Measurements from ENCODE around the gene SLC25A28. TPM values are rescaled to one million over a fixed set of nuclear protein-coding genes. Genes with fewer than 3 reads are reported as not detected.

Gene SLC25A28
- total RNA-seq, 1 donor from 2014 or later: 12.4 TPM

DNA sequence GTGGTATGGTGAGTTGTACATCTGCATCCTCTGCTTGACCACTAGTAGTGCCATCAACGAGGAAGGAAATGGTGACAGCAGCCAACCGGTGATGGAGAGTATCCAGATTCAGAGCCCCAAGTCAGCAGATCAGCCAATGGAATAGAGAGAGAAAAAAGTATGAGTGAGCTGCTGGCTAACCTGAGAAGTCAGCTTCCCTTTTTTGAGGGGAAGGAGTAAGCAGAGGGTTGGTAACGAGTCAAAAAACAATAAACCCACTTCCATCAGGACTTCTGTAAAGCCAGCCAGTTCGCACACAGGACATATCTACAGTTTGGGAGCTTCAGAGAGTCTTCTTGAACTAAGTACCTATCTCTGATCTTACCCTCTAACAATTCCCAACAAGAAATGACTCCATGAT is 8.9 kb downstream of the SLC25A28 start:
- TF ChIP-seq EZH2 (IDR thresholded peaks at IDR 0.05) (no peak), EZH2phosphoT487 (IDR thresholded peaks at IDR 0.05) (no peak)
- TF ChIP-seq, protein P1, sequence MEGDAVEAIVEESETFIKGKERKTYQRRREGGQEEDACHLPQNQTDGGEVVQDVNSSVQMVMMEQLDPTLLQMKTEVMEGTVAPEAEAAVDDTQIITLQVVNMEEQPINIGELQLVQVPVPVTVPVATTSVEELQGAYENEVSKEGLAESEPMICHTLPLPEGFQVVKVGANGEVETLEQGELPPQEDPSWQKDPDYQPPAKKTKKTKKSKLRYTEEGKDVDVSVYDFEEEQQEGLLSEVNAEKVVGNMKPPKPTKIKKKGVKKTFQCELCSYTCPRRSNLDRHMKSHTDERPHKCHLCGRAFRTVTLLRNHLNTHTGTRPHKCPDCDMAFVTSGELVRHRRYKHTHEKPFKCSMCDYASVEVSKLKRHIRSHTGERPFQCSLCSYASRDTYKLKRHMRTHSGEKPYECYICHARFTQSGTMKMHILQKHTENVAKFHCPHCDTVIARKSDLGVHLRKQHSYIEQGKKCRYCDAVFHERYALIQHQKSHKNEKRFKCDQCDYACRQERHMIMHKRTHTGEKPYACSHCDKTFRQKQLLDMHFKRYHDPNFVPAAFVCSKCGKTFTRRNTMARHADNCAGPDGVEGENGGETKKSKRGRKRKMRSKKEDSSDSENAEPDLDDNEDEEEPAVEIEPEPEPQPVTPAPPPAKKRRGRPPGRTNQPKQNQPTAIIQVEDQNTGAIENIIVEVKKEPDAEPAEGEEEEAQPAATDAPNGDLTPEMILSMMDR (IDR thresholded peaks at IDR 0.05): no peak
- DNase-seq (ENCODE audit: low spot score): no peak
- Histone ChIP-seq H4K20me1 (ENCODE audit: low read depth) (peaks cover 3% of the 10 kb centered on the region), H3K27ac (no peak overlapping the region), H3K36me3 (no peaks in the 10 kb centered on the region), H3K27me3 (no peaks in the 10 kb centered on the region), H2AFZ (replicated peaks) (no peak overlapping the region), H3K4me2 (no peak overlapping the region), H3K4me3 (no peak overlapping the region), H3K79me2 (ENCODE audit: low read depth) (peaks cover 4% of the 10 kb centered on the region), H3F3A (ENCODE audit: low read depth) (peaks cover 6% of the 10 kb centered on the region), H3K4me1 (no peaks in the 10 kb centered on the region), H3K9ac (no peak overlapping the region), H3K9me3 (ENCODE audit: low read depth) (no peaks in the 10 kb centered on the region)
- Mint-ChIP-seq H3K27ac (no peak overlapping the region), H3K4me3 (no peak overlapping the region), H3K27me3 (ENCODE audit: insufficient read depth, low read depth) (peaks cover 3% of the 10 kb centered on the region), H3K4me1 (peaks cover 13% of the 10 kb centered on the region), H3K36me3 (peaks cover 1% of the 10 kb centered on the region), H3K9me3 (no peaks in the 10 kb centered on the region)

DNA sequence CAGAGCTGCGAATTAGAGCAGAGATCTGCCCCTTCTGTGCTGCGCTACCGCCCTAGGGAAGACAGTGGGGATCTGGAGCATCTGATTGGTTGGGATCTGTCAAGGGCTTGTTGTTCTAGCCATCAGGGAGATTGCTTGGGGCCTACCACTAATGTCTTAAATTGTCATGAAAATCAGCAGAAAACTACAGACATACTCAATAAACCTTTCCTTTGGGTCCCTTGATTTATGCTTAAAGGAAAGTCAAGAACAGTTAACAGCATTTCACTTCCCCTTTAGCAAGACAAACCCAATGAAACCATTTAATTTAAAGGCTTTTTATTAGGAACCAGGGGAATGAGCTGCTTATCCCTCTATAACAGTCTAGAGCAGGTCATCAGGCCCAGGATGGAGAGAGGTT is 10.0 kb downstream of the SLC25A28 start:
- no peaks in the 10 kb centered on the region for H3K27me3 ChIP-seq
- H3K9me3 ChIP-seq (ENCODE audit: low read depth): no peaks in the 10 kb centered on the region
- no peaks in the 10 kb centered on the region for H3K79me2 ChIP-seq (ENCODE audit: low read depth)
- H3K27ac ChIP-seq: no peak overlapping the region
- H3K27ac Mint-ChIP-seq: no peak overlapping the region
- peaks cover 3% of the 10 kb centered on the region for H3K27me3 Mint-ChIP-seq (ENCODE audit: insufficient read depth, low read depth)
- H4K20me1 ChIP-seq (ENCODE audit: low read depth): no peaks in the 10 kb centered on the region
- no peak overlapping the region for H3K9ac ChIP-seq
- no peaks in the 10 kb centered on the region for H3K36me3 ChIP-seq
- no peaks in the 10 kb centered on the region for H3K9me3 Mint-ChIP-seq
- no peak overlapping the region for H3K4me2 ChIP-seq
- H3K36me3 Mint-ChIP-seq: no peaks in the 10 kb centered on the region
- peaks cover 13% of the 10 kb centered on the region for H3K4me1 Mint-ChIP-seq
- peaks cover 6% of the 10 kb centered on the region for H3F3A ChIP-seq (ENCODE audit: low read depth)
- no peak for TF ChIP-seq EZH2 (IDR thresholded peaks at IDR 0.05)
- no peak for TF ChIP-seq EZH2phosphoT487 (IDR thresholded peaks at IDR 0.05)
- TF ChIP-seq, protein P1 (IDR thresholded peaks at IDR 0.05): no peak
- no peak overlapping the region for H3K4me3 ChIP-seq
- H3K4me3 Mint-ChIP-seq: no peak overlapping the region
- H3K4me1 ChIP-seq: no peaks in the 10 kb centered on the region
- no peak for DNase-seq (ENCODE audit: low spot score)
- H2AFZ ChIP-seq (replicated peaks): no peak overlapping the region

DNA sequence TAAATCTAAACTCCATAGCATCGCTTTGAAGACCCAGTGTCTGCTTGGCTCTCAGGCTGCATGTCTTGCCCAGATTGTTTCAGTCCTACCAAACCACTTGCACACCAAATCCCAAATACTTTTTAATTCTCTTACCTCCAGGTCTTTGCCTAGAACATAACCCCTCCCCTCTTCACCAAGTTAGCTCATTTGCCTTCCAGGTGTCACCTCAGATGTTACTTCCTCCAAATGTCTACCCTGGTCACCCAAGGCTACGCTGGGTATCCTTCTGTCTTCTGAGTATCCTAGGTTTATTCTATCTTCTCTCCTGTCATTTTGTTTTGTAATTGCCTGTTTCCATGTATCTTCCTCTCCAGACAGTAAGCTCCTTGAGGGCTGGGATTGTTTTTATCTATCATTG is 11.1 kb downstream of the SLC25A28 start:
- no peak for DNase-seq (ENCODE audit: low spot score)
- Histone ChIP-seq H3K9me3 (ENCODE audit: low read depth) (no peaks in the 10 kb centered on the region), H2AFZ (replicated peaks) (no peak overlapping the region), H3K27me3 (no peaks in the 10 kb centered on the region), H3K27ac (no peak overlapping the region), H3K36me3 (no peaks in the 10 kb centered on the region), H3K4me3 (no peak overlapping the region), H3F3A (ENCODE audit: low read depth) (peaks cover 6% of the 10 kb centered on the region), H3K4me1 (no peaks in the 10 kb centered on the region), H3K79me2 (ENCODE audit: low read depth) (no peaks in the 10 kb centered on the region), H4K20me1 (ENCODE audit: low read depth) (no peaks in the 10 kb centered on the region), H3K4me2 (no peak overlapping the region), H3K9ac (no peak overlapping the region)
- no peak overlapping the region for H3K27ac Mint-ChIP-seq
- H3K27me3 Mint-ChIP-seq (ENCODE audit: insufficient read depth, low read depth): peaks cover 3% of the 10 kb centered on the region
- H3K4me3 Mint-ChIP-seq: no peak overlapping the region
- H3K4me1 Mint-ChIP-seq: peaks cover 13% of the 10 kb centered on the region
- TF ChIP-seq, protein P1 (IDR thresholded peaks at IDR 0.05): no peak
- TF ChIP-seq EZH2phosphoT487 (IDR thresholded peaks at IDR 0.05): no peak
- no peaks in the 10 kb centered on the region for H3K36me3 Mint-ChIP-seq
- no peaks in the 10 kb centered on the region for H3K9me3 Mint-ChIP-seq
